Neural progenitor cell (in vitro differentiated cells): ENCODE data around the gene AQP4.

Experiments
- CTCF ChIP-seq: fragments of 200-600 bp; sonication (generic); IDR thresholded peaks from 2 replicates; pipeline ENCODE4 v1.5.1; 2017; ENCODE audit warnings: antibody characterized with exemption, mild to moderate bottlenecking
- EZH2 ChIP-seq: fragments of 200-600 bp; sonication (generic); IDR thresholded peaks from 2 replicates; pipeline ENCODE4 v1.6.1; 2017; ENCODE audit warnings: antibody characterized with exemption, mild to moderate bottlenecking, moderate library complexity
- EZH2phosphoT487 ChIP-seq: fragments of 200-600 bp; sonication (generic); IDR thresholded peaks from 2 replicates; pipeline ENCODE4 v1.6.1; 2017; ENCODE audit warnings: antibody characterized with exemption

GRCh38 chr18:26888259-26888658, 22.8 kb upstream of the AQP4 start:
- TF ChIP-seq EZH2 (no peak), CTCF (no peak), EZH2phosphoT487 (no peak)
